Kidney (tissue), 14 donors: ENCODE data around the gene AP4E1. TPM values are rescaled to one million over a fixed set of nuclear protein-coding genes. Genes with fewer than 3 reads are reported as not detected.
"Not testable (repeated sequence)": the region's sequence is repeated elsewhere in the genome, so short reads cannot be mapped to it uniquely, and the experiment has no call there.

Experiments used
- DNase-seq, 5 donors: peaks; one replicate each; pipeline ENCODE4 v3.0.0-alpha.2; 2013 to 2020
- FAIRE-seq: peaks from 2 replicates; lab custom pipeline; 2012; peaks lifted over from hg19 to GRCh38; lab: Jason Lieb, UNC
- H3K27ac ChIP-seq, 2 donors: one replicate each; pipeline ENCODE4 v1.7.0; 2013; ENCODE audit warnings: low read depth in 2 of 2, low read length in 2 of 2, inconsistent platforms in 1 of 2
- H3K27me3 ChIP-seq: one replicate; pipeline ENCODE4 v1.7.1; 2013; ENCODE audit warnings: low read length, inconsistent platforms; ENCODE audit not compliant: control insufficient read depth, insufficient read depth
- H3K36me3 ChIP-seq, 3 donors: one replicate each; pipeline versions ENCODE4 v1.7.0 to v1.7.1; 2013; ENCODE audit warnings: low read length in 3 of 3, control low read depth in 1 of 3, inconsistent platforms in 1 of 3; ENCODE audit not compliant: insufficient read depth in 3 of 3, control insufficient read depth in 2 of 3
- H3K4me1 ChIP-seq, 3 donors: one replicate each; pipeline versions ENCODE4 v1.7.0 to v1.7.1; 2013; ENCODE audit warnings: low read length in 3 of 3, inconsistent platforms in 1 of 3, low read depth in 1 of 3; ENCODE audit not compliant: control insufficient read depth in 2 of 3, insufficient read depth in 2 of 3
- H3K4me3 ChIP-seq, 3 donors: one replicate each; pipeline versions ENCODE4 v1.7.0 to v1.8.1; 2013; ENCODE audit warnings: low read length in 3 of 3, control low read depth in 1 of 3, inconsistent platforms in 1 of 3
- H3K9ac ChIP-seq, 3 donors: one replicate each; pipeline versions ENCODE4 v1.7.0 to v1.7.1; 2013; ENCODE audit warnings: low read length in 3 of 3, control low read depth in 1 of 3, inconsistent platforms in 1 of 3
- H3K9me3 ChIP-seq, 3 donors: one replicate each; pipeline versions ENCODE4 v1.7.0 to v1.7.1; 2013; ENCODE audit warnings: low read length in 3 of 3, control low read depth in 1 of 3, inconsistent platforms in 1 of 3; ENCODE audit not compliant: control insufficient read depth in 2 of 3, insufficient read depth in 1 of 3
- intact Hi-C: fragments of 100-400 bp; cut with DNase I; formaldehyde crosslinking; loops from one replicate; pipeline ENCODE4 v1.11.1; 2022
- polyA plus RNA-seq: library from polyadenylated mRNA; stranded (reverse); fragments of 350-450 nt; fragmentation: Illumina TruSeq; extraction: RNeasy Lipid Tissue Mini Kit (QIAGEN cat#74804); gene quantifications from one replicate; pipeline ENCODE4 v1.2.3, GENCODE V29; 2014; ENCODE audit warnings: low read depth, low replicate concordance; ENCODE audit not compliant: insufficient read depth
- total RNA-seq: library from RNA; stranded (reverse); fragmentation: NEBNext Ultra II Directional; extraction: Animal tissue kit (Norgen Biotek cat#: 25700); gene quantifications from one replicate; pipeline ENCODE4 v1.2.1, GENCODE V29; 2021
- TF ChIP-seq, protein P1 (sequence below): IDR thresholded peaks from 3 replicates; pipeline ENCODE4 v1.5.1; 2012; ENCODE audit warnings: mild to moderate bottlenecking, moderate library complexity, borderline replicate concordance; ENCODE audit not compliant: insufficient read depth; ENCODE audit errors: extremely low read depth
- donor health status: control.
- donor health status: control.
- donor health status: control.
- donor health status: control.
- donor health status: control.
- donor health status: DM: yes; HTN: yes; CAD: no.
- donor health status: Normal renal cell carcinoma (clear cell type).

Gene AP4E1
- total and polyA plus RNA-seq, 2 donors from 2014 or later: 2.0 to 9.8 TPM

DNA sequence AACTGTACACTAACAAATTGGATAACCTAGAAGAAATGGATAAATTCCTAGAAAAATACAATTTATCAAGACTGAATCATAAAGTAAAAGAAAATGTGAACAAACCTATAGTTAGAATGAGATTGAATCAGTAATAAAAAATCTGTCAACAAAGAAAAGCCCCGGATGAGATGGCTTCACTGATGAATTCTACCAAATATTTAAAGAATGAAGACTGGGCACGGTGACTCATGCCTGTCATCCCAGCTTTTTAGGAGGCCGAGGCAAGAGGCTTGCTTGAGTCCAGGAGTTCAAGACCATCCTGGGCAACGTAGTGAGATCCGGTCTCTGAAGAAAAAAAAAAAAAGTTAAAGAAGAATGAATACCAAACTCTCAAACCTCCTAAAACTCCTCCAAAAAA, 17.7 kb upstream of the AP4E1 start:
- peaks cover 0 to 5% (median 0%) of the 10 kb centered on the region in 3 donors for H3K9me3 ChIP-seq
- H3K27me3 ChIP-seq: no peaks in the 10 kb centered on the region
- no peaks in the 10 kb centered on the region for H3K4me1 ChIP-seq
- no peak overlapping the region for H3K27ac ChIP-seq
- FAIRE-seq (no peak), DNase-seq (no peak)
- no peaks in the 10 kb centered on the region for H3K36me3 ChIP-seq
- TF ChIP-seq, protein P1, sequence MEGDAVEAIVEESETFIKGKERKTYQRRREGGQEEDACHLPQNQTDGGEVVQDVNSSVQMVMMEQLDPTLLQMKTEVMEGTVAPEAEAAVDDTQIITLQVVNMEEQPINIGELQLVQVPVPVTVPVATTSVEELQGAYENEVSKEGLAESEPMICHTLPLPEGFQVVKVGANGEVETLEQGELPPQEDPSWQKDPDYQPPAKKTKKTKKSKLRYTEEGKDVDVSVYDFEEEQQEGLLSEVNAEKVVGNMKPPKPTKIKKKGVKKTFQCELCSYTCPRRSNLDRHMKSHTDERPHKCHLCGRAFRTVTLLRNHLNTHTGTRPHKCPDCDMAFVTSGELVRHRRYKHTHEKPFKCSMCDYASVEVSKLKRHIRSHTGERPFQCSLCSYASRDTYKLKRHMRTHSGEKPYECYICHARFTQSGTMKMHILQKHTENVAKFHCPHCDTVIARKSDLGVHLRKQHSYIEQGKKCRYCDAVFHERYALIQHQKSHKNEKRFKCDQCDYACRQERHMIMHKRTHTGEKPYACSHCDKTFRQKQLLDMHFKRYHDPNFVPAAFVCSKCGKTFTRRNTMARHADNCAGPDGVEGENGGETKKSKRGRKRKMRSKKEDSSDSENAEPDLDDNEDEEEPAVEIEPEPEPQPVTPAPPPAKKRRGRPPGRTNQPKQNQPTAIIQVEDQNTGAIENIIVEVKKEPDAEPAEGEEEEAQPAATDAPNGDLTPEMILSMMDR: no peak
- no peak overlapping the region for H3K4me3 ChIP-seq
- no peak overlapping the region for H3K9ac ChIP-seq
- intact Hi-C loops: loop anchor here (10.0 kb wide), 1 partner anchor 216 kb away; no protein-coding TSS in a partner anchor

DNA sequence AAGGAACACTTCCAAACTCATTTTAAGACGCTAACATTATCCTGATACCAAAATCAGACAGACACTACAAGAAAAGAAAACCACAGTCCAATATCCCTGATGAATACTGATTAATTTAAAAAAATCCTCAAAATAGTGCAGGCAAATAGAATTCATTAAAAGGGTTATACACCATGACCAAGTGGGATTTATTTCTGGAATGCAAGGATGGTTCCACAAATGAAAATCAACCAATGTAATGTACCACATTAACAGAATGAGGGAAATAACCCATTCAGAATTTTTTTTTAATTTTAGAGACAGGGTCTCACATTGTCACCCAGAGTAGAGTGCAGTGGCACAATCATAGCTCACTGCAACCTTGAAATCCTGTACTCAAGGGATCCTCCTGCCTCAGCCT, 17.3 kb upstream of the AP4E1 start:
- Histone ChIP-seq H3K9me3 (peaks cover 0 to 5% (median 0%) of the 10 kb centered on the region in 3 donors), H3K36me3 (no peaks in the 10 kb centered on the region), H3K27ac (no peak overlapping the region), H3K9ac (no peak overlapping the region), H3K4me1 (no peaks in the 10 kb centered on the region), H3K27me3 (no peaks in the 10 kb centered on the region), H3K4me3 (no peak overlapping the region)
- DNase-seq (no peak), FAIRE-seq (no peak)
- TF ChIP-seq, protein P1: no peak
- intact Hi-C loops: loop anchor here (10.0 kb wide), 1 partner anchor 216 kb away; no protein-coding TSS in a partner anchor

GRCh38 chr15:50893976-50894375, 14.5 kb upstream of the AP4E1 start:
- no peak for FAIRE-seq
- Histone ChIP-seq H3K27ac (no peak overlapping the region), H3K27me3 (no peaks in the 10 kb centered on the region), H3K4me1 (no peaks in the 10 kb centered on the region), H3K4me3 (no peak overlapping the region), H3K9ac (no peak overlapping the region), H3K9me3 (peaks cover 0 to 5% (median 0%) of the 10 kb centered on the region in 3 donors), H3K36me3 (no peaks in the 10 kb centered on the region)
- TF ChIP-seq, protein P1: no peak
- no peak for DNase-seq
- intact Hi-C loops: loop anchor here (10.0 kb wide), 1 partner anchor 219 kb away; no protein-coding TSS in a partner anchor

- H3K27me3 ChIP-seq, H3K9ac ChIP-seq, H3K27ac ChIP-seq, H3K36me3 ChIP-seq, FAIRE-seq, DNase-seq, H3K9me3 ChIP-seq, H3K4me3 ChIP-seq, H3K4me1 ChIP-seq, intact Hi-C loops: not testable (repeated sequence)
Observed at GRCh38 chr15:50901390-50901789, 7.1 kb upstream of the AP4E1 start.
